ENCODE results near the gene RADIL.

- no peak for TF ChIP-seq CTCF (IDR thresholded peaks at IDR 0.05)
- no peak for TF ChIP-seq POLR2A (IDR thresholded peaks at IDR 0.05)
Measured at GRCh38 chr7:4837803-4838625, 45.5 kb downstream of the RADIL start.
